Measurements from ENCODE around the gene ALDH4A1. TPM values are rescaled to one million over a fixed set of nuclear protein-coding genes. Genes with fewer than 3 reads are reported as not detected.

ALDH4A1 gene
- 6.5 and 7.1 TPM in 2 replicates for total RNA-seq

- POLR2A ChIA-PET, result interaction anchor here (0.6 to 2.0 kb wide), 10 partner anchors 9 to 480 kb away, joined by 3 to 16 read pairs (median 6); partner anchors contain the start of gene IFFO2
- no peaks in the 10 kb centered on the region for H3K9me3 Mint-ChIP-seq
- intact Hi-C loops (cut with micrococcal nuclease), result loop anchor here (1.0 to 10.0 kb wide), 7 partner anchors 18 to 412 kb away; partner anchors contain the start of genes AKR7A2, EMC1, IFFO2 and MRTO4
- peak within 1 kb of the TSS; percentile 99 for H3K27ac Mint-ChIP-seq
- CTCF ChIA-PET, result interaction anchor here (1.1 to 9.2 kb wide), 6 partner anchors 10 to 66 kb away, joined by 3 to 216 read pairs (median 10); partner anchors contain the start of gene IFFO2
- peaks cover 6% of the 10 kb centered on the region for H3K36me3 Mint-ChIP-seq (ENCODE audit: low read depth)
- DNase-seq, result peak; percentile 76
- no peaks in the 10 kb centered on the region for H3K27me3 Mint-ChIP-seq
- no peak for TF ChIP-seq CTCF (IDR thresholded peaks at IDR 0.05)
- ATAC-seq (ENCODE audit: low read depth), result peak; percentile 96
- H3K4me3 Mint-ChIP-seq, result peak within 1 kb of the TSS; percentile 95
- peaks cover 26% of the 10 kb centered on the region for H3K4me1 Mint-ChIP-seq
Observed at GRCh38 chr1:18902523-18903290, at the start of gene ALDH4A1. Gene ALDH4A1 (minus strand): TSS chr1:18902555. CDS start chr1:18902523, 32 bp downstream.

GRCh38 chr1:18951818-18952391, 49.5 kb upstream of the ALDH4A1 start:
- H3K36me3 Mint-ChIP-seq (ENCODE audit: low read depth), result no peaks in the 10 kb centered on the region

GRCh38 chr1:18951416-18951815, 49.1 kb upstream of the ALDH4A1 start:
- H3K27me3 Mint-ChIP-seq, result no peaks in the 10 kb centered on the region
- ATAC-seq (ENCODE audit: low read depth), result peak; percentile 53
- no peak for TF ChIP-seq CTCF (IDR thresholded peaks at IDR 0.05)
- H3K4me1 Mint-ChIP-seq, result peaks cover 89% of the 10 kb centered on the region
- H3K9me3 Mint-ChIP-seq, result no peaks in the 10 kb centered on the region
- no peaks in the 10 kb centered on the region for H3K36me3 Mint-ChIP-seq (ENCODE audit: low read depth)
- H3K27ac Mint-ChIP-seq, result peak overlapping the region; percentile 98
- peak; percentile 65 for DNase-seq
- ChIA-PET CTCF (interaction anchor here (1.1 to 12.1 kb wide), 8 partner anchors 11 to 67 kb away, joined by 3 to 190 read pairs (median 6); no protein-coding TSS in a partner anchor), POLR2A (interaction anchor here (0.6 to 5.1 kb wide), 11 partner anchors 9 to 301 kb away, joined by 3 to 89 read pairs (median 4); partner anchors contain the start of gene ALDH4A1)
- intact Hi-C loops (cut with micrococcal nuclease), result loop anchor here (1.0 kb wide), 2 partner anchors 25 to 49 kb away; partner anchors contain the start of gene ALDH4A1
- H3K4me3 Mint-ChIP-seq, result peak overlapping the region; percentile 82

More at GRCh38 chr1:18951818-18952391, 49.5 kb upstream of the ALDH4A1 start:
- DNase-seq (peak; percentile 62), ATAC-seq (ENCODE audit: low read depth) (peak; percentile 53)
- H3K27ac Mint-ChIP-seq, result peak overlapping the region; percentile 98
- peak overlapping the region; percentile 82 for H3K4me3 Mint-ChIP-seq
- H3K27me3 Mint-ChIP-seq, result no peaks in the 10 kb centered on the region
- no peak for TF ChIP-seq CTCF (IDR thresholded peaks at IDR 0.05)
- H3K9me3 Mint-ChIP-seq, result no peaks in the 10 kb centered on the region
- intact Hi-C loops (cut with micrococcal nuclease), result loop anchor here (1.0 kb wide), 2 partner anchors 26 to 50 kb away; partner anchors contain the start of gene ALDH4A1
- peaks cover 85% of the 10 kb centered on the region for H3K4me1 Mint-ChIP-seq
- ChIA-PET POLR2A (interaction anchor here (0.5 to 5.1 kb wide), 10 partner anchors 9 to 1501 kb away, joined by 3 to 89 read pairs (median 4); partner anchors contain the start of gene ALDH4A1), CTCF (interaction anchor here (1.1 to 12.1 kb wide), 7 partner anchors 11 to 42 kb away, joined by 3 to 190 read pairs (median 7); no protein-coding TSS in a partner anchor)

GRCh38 chr1:18950401-18951026, 48.2 kb upstream of the ALDH4A1 start:
- ChIA-PET CTCF (interaction anchor here (0.6 to 12.1 kb wide), 9 partner anchors 12 to 66 kb away, joined by 3 to 190 read pairs (median 5); no protein-coding TSS in a partner anchor), POLR2A (interaction anchor here (0.5 to 5.1 kb wide), 8 partner anchors 8 to 43 kb away, joined by 3 to 89 read pairs (median 4); no protein-coding TSS in a partner anchor)
- TF ChIP-seq CTCF (IDR thresholded peaks at IDR 0.05), result no peak
- Mint-ChIP-seq H3K36me3 (ENCODE audit: low read depth) (no peaks in the 10 kb centered on the region), H3K27me3 (no peaks in the 10 kb centered on the region), H3K4me1 (peaks cover 95% of the 10 kb centered on the region), H3K27ac (peak overlapping the region; percentile 98), H3K4me3 (peak overlapping the region; percentile 82), H3K9me3 (no peaks in the 10 kb centered on the region)
- intact Hi-C loops (cut with micrococcal nuclease), result loop anchor here (1.0 kb wide), 3 partner anchors 24 to 48 kb away; partner anchors contain the start of gene ALDH4A1
- DNase-seq (peak; percentile 38), ATAC-seq (ENCODE audit: low read depth) (no peak)
